H1 (cell line): ENCODE measurements around the gene SMAD6. TPM values are rescaled to one million over a fixed set of nuclear protein-coding genes. Genes with fewer than 3 reads are reported as not detected.

ENCODE experiments used
- CTCF ChIA-PET: fragments of 300-600 bp; sonication (Branson Sonifier 250); formaldehyde crosslinking; loops from one replicate; lab custom pipeline; 2021; ENCODE audit not compliant: partially characterized antibody; lab: Charles Lee
- POLR2A ChIA-PET: fragments of 300-600 bp; sonication (Branson Sonifier 250); formaldehyde crosslinking; loops from one replicate; lab custom pipeline; 2021; ENCODE audit warnings: inconsistent platforms; ENCODE audit not compliant: partially characterized antibody; lab: Charles Lee
- DNase-seq, 2 experiments: peaks; one replicate each; pipeline versions ENCODE4 v3.0.0 to v3.0.0-alpha.2; 2010 to 2022; ENCODE audit warnings: low spot score in 2 of 2, low read depth in 1 of 2, mixed read lengths in 1 of 2
- FAIRE-seq: peaks from 2 replicates; lab custom pipeline; 2011; peaks lifted over from hg19 to GRCh38; lab: Jason Lieb, UNC
- H2AFZ ChIP-seq: 2 replicates; pipeline ENCODE4 v1.8.1; 2012; ENCODE audit warnings: low read length, inconsistent platforms
- H2AK5ac ChIP-seq: 2 replicates; pipeline ENCODE4 v1.6.1; 2013; ENCODE audit warnings: low read depth, low read length
- H2BK120ac ChIP-seq: replicated peaks from 2 replicates; pipeline ENCODE3; 2013; ENCODE audit warnings: low read depth, low read length, inconsistent platforms
- H2BK12ac ChIP-seq: 2 replicates; pipeline ENCODE4 v1.6.1; 2013; ENCODE audit warnings: low read depth, low read length
- H2BK15ac ChIP-seq: 2 replicates; pipeline ENCODE4 v1.6.1; 2013; ENCODE audit warnings: low read length
- H2BK20ac ChIP-seq: 2 replicates; pipeline ENCODE4 v1.6.1; 2013; ENCODE audit warnings: low read length
- H2BK5ac ChIP-seq: 2 replicates; pipeline ENCODE4 v1.6.1; 2013; ENCODE audit warnings: low read depth, low read length
- H3K14ac ChIP-seq: 2 replicates; pipeline ENCODE4 v1.6.1; 2013; ENCODE audit warnings: inconsistent platforms; ENCODE audit not compliant: insufficient read length
- H3K18ac ChIP-seq: 2 replicates; pipeline ENCODE4 v1.6.1; 2013; ENCODE audit warnings: low read length; ENCODE audit errors: extremely low read depth
- H3K23ac ChIP-seq: 2 replicates; pipeline ENCODE4 v1.6.1; 2013; ENCODE audit warnings: inconsistent platforms; ENCODE audit not compliant: insufficient read length
- H3K23me2 ChIP-seq: 2 replicates; pipeline ENCODE4 v1.6.1; 2013; ENCODE audit warnings: low read depth, low read length
- H3K27ac ChIP-seq: 2 replicates; pipeline ENCODE4 v1.6.1; 2011; ENCODE audit warnings: low read depth, low read length, inconsistent platforms
- H3K27me3 ChIP-seq, 4 experiments: replicated peaks in 1 of 4; 1 replicate in 1 of 4; 2 replicates in 3 of 4; pipeline versions ENCODE4 v1.6.1 to v1.8.1; 2011 to 2013; ENCODE audit warnings: low read length in 3 of 4, mild to moderate bottlenecking in 3 of 4, inconsistent platforms in 2 of 4, mixed read lengths in 2 of 4, moderate library complexity in 1 of 4; ENCODE audit not compliant: control insufficient read depth in 3 of 4, insufficient read depth in 3 of 4; ENCODE audit errors: extremely low read depth in 1 of 4
- H3K36me3 ChIP-seq, 4 experiments: 2 replicates each; pipeline versions ENCODE4 v1.6.1 to v1.8.1; 2011 to 2013; ENCODE audit warnings: mild to moderate bottlenecking in 4 of 4, low read length in 3 of 4, moderate library complexity in 2 of 4, control low read depth in 1 of 4, inconsistent platforms in 1 of 4; ENCODE audit not compliant: insufficient read depth in 4 of 4, control insufficient read depth in 2 of 4
- H3K4ac ChIP-seq: replicated peaks from 2 replicates; pipeline ENCODE3; 2013; ENCODE audit warnings: low read length, low read depth, mixed read lengths, inconsistent platforms; ENCODE audit not compliant: insufficient read length
- H3K4me1 ChIP-seq, 4 experiments: replicated peaks in 1 of 4; 1 replicate in 1 of 4; 2 replicates in 3 of 4; pipeline versions ENCODE4 v1.6.1 to v1.8.1; 2011 to 2013; ENCODE audit warnings: low read length in 3 of 4, inconsistent platforms in 2 of 4, mixed read lengths in 1 of 4; ENCODE audit not compliant: insufficient read depth in 4 of 4, control insufficient read depth in 3 of 4
- H3K4me2 ChIP-seq, 2 experiments: 2 replicates each; pipeline versions ENCODE4 v1.6.1 to v1.8.1; 2011 to 2013; ENCODE audit warnings: low read depth in 2 of 2, low read length in 2 of 2, control low read depth in 1 of 2, inconsistent platforms in 1 of 2, mild to moderate bottlenecking in 1 of 2; ENCODE audit not compliant: insufficient read depth in 1 of 2
- H3K4me3 ChIP-seq, 4 experiments: fragments of 200-600, 300-600 bp in 1 of 4; sonication (generic), shearing (Covaris generic), sonication (Bioruptor Twin) in 1 of 4; 2 replicates each; pipeline versions ENCODE4 v1.5.1 to v1.8.1; 2011 to 2016; ENCODE audit warnings: low read length in 4 of 4, low read depth in 3 of 4, control low read depth in 2 of 4, inconsistent platforms in 2 of 4, mild to moderate bottlenecking in 2 of 4, mixed read lengths in 1 of 4, moderate library complexity in 1 of 4; ENCODE audit not compliant: insufficient read depth in 2 of 4; ENCODE audit errors: extremely low read depth in 1 of 4
- H3K56ac ChIP-seq: replicated peaks from 2 replicates; pipeline ENCODE3; 2013; ENCODE audit warnings: low read depth, mild to moderate bottlenecking, mixed read lengths, low read length, inconsistent platforms; ENCODE audit not compliant: insufficient read length
- H3K79me1 ChIP-seq: 2 replicates; pipeline ENCODE4 v1.6.1; 2013; ENCODE audit warnings: low read depth, low read length, control low read depth
- H3K79me2 ChIP-seq, 2 experiments: 2 replicates each; pipeline versions ENCODE4 v1.6.1 to v1.8.1; 2012 to 2013; ENCODE audit warnings: low read length in 2 of 2, mild to moderate bottlenecking in 2 of 2, inconsistent platforms in 1 of 2; ENCODE audit not compliant: insufficient read depth in 2 of 2, control insufficient read depth in 1 of 2
- H3K9ac ChIP-seq, 4 experiments: replicated peaks in 1 of 4; 1 replicate in 1 of 4; 2 replicates in 3 of 4; pipeline versions ENCODE4 v1.6.1 to v1.8.1; 2011 to 2013; ENCODE audit warnings: low read depth in 3 of 4, low read length in 3 of 4, control low read depth in 2 of 4, mild to moderate bottlenecking in 2 of 4, moderate library complexity in 2 of 4, inconsistent platforms in 1 of 4; ENCODE audit errors: extremely low read depth in 1 of 4
- H3K9me3 ChIP-seq, 2 experiments: 2 replicates each; pipeline versions ENCODE4 v1.6.1 to v1.8.1; 2012 to 2013; ENCODE audit warnings: mild to moderate bottlenecking in 2 of 2, moderate library complexity in 2 of 2, control low read depth in 1 of 2, inconsistent platforms in 1 of 2, low read depth in 1 of 2, low read length in 1 of 2, mixed read lengths in 1 of 2; ENCODE audit not compliant: insufficient read depth in 2 of 2
- H4K20me1 ChIP-seq, 2 experiments: replicated peaks in 1 of 2; 2 replicates each; pipeline versions ENCODE3 to v1.8.1; 2011 to 2013; ENCODE audit warnings: inconsistent platforms in 2 of 2, low read length in 2 of 2, mild to moderate bottlenecking in 1 of 2; ENCODE audit not compliant: insufficient read depth in 2 of 2, control insufficient read depth in 1 of 2
- H4K5ac ChIP-seq: 2 replicates; pipeline ENCODE4 v1.6.1; 2013; ENCODE audit warnings: low read length, low read depth, mixed read lengths, inconsistent platforms; ENCODE audit not compliant: insufficient read length
- H4K8ac ChIP-seq: 2 replicates; pipeline ENCODE4 v1.8.0; 2013; ENCODE audit warnings: mild to moderate bottlenecking, moderate library complexity, low read length, inconsistent platforms; ENCODE audit not compliant: insufficient read depth; ENCODE audit errors: extremely low read depth
- H4K91ac ChIP-seq: replicated peaks from 2 replicates; pipeline ENCODE3; 2013; ENCODE audit warnings: low read length, mixed read lengths, inconsistent platforms; ENCODE audit not compliant: insufficient read length
- BCL11A ChIP-seq, 2 experiments: IDR thresholded peaks; one replicate each; pipeline ENCODE4 v1.6.1; 2011; ENCODE audit warnings: low read depth in 2 of 2, low read length in 2 of 2, mild to moderate bottlenecking in 2 of 2
- BRCA1 ChIP-seq: IDR thresholded peaks from 2 replicates; pipeline ENCODE4 v1.6.1; 2012; ENCODE audit warnings: low read depth, low read length, improper control_type of control experiment
- CHD2 ChIP-seq: IDR thresholded peaks from 2 replicates; pipeline ENCODE4 v1.6.1; 2012; ENCODE audit warnings: low read length, improper control_type of control experiment
- EGR1 ChIP-seq: IDR thresholded peaks from 2 replicates; pipeline ENCODE4 v1.6.1; 2011; ENCODE audit warnings: low read depth, low read length, borderline replicate concordance
- KDM1A ChIP-seq: fragments of 200-600, 300-600 bp; sonication (generic); IDR thresholded peaks from 2 replicates; pipeline ENCODE4 v1.7.1; 2016; ENCODE audit warnings: mild to moderate bottlenecking, low read length, borderline replicate concordance
- MAFK ChIP-seq: IDR thresholded peaks from 2 replicates; pipeline ENCODE4 v1.6.1; 2012; ENCODE audit warnings: low read depth, mild to moderate bottlenecking, improper control_type of control experiment, low read length
- NRF1 ChIP-seq: IDR thresholded peaks from 2 replicates; pipeline ENCODE4 v1.6.1; 2011; ENCODE audit warnings: mild to moderate bottlenecking, low read depth, low read length, improper control_type of control experiment
- POU5F1 ChIP-seq: IDR thresholded peaks from 2 replicates; pipeline ENCODE4 v1.6.1; 2011; ENCODE audit warnings: low read depth, mild to moderate bottlenecking, low read length, moderate library complexity
- RNF2 ChIP-seq: fragments of 200-900, 300-1000 bp; sonication (generic); IDR thresholded peaks from 2 replicates; pipeline ENCODE4 v1.7.1; 2016; ENCODE audit warnings: borderline replicate concordance, low read depth, mild to moderate bottlenecking, antibody characterized with exemption, low read length; ENCODE audit not compliant: poor library complexity, severe bottlenecking; ENCODE audit errors: missing control alignments
- TCF12 ChIP-seq: IDR thresholded peaks from 2 replicates; pipeline ENCODE4 v1.6.1; 2011; ENCODE audit warnings: low read depth, mild to moderate bottlenecking, low read length
- USF2 ChIP-seq: IDR thresholded peaks from 2 replicates; pipeline ENCODE4 v1.6.1; 2011; ENCODE audit warnings: low read length, improper control_type of control experiment
- WGBS, 2 experiments: shearing (Covaris generic) in 1 of 2; methylation state at CpG; one replicate each; pipeline versions ENCODE4 v1.1.6 to v1.1.7; 2013 to 2015; ENCODE audit warnings: low lambda C conversion rate in 2 of 2, mixed read lengths in 2 of 2, inconsistent platforms in 1 of 2, low coverage in 1 of 2, missing lambda C conversion rate in 1 of 2; ENCODE audit not compliant: insufficient replicate concordance in 2 of 2, insufficient coverage in 1 of 2, insufficient read length in 1 of 2; ENCODE audit errors: extremely low coverage in 1 of 2, missing lambda C conversion rate in 1 of 2; 5-methylcytosine and 5-hydroxymethylcytosine counted together
- polyA plus RNA-seq, 7 experiments: library from polyadenylated mRNA; depleted of rRNA in 3 of 7; stranded (reverse) in 5 of 7; unstranded in 2 of 7; fragments of >200 nt in 5 of 7; fragments of 200-250 nt in 2 of 7; gene quantifications; 1 replicate in 5 of 7; 2 replicates in 1 of 7; 4 replicates in 1 of 7; pipeline versions ENCODE4 v1.2.1 to v1.2.3, GENCODE V29; 2011 to 2013; ENCODE audit warnings: missing spikeins in 2 of 7, mixed read lengths in 2 of 7
- total RNA-seq: library from RNA; stranded (reverse); fragmentation: NEBNext Ultra II Directional; extraction: Animal tissue kit (Norgen Biotek cat#: 25700); gene quantifications from 2 replicates; pipeline ENCODE4 v1.2.1, GENCODE V29; 2021

The SMAD6 gene
- total and polyA plus RNA-seq, 2 of the 8 experiments (the other 6 are each of a cell fraction or from before 2014, with no cell fraction given), result 1.8 to 7.0 TPM

GRCh38 chr15:66753687-66754377 lies 51.8 kb downstream of the SMAD6 start:
- H3K23me2 ChIP-seq, result no peaks in the 10 kb centered on the region; the same call in 1 of the 2 replicates
- no peak overlapping the region for H3K27ac ChIP-seq
- H3K9me3 ChIP-seq, result peaks cover 0 to 5% of the 10 kb centered on the region in 2 experiments; a peak in 2 of 4 replicates
- H4K91ac ChIP-seq, result no peak overlapping the region
- H2BK5ac ChIP-seq, result no peak overlapping the region
- FAIRE-seq (no peak), DNase-seq (no peak)
- H4K8ac ChIP-seq, result peak overlapping the region; percentile 51; the same call in 1 of the 2 replicates
- H3K23ac ChIP-seq, result no peak overlapping the region
- no peak overlapping the region for H3K56ac ChIP-seq
- no peak overlapping the region for H2AFZ ChIP-seq
- H4K20me1 ChIP-seq, result no peaks in the 10 kb centered on the region
- no peak overlapping the region for H2BK15ac ChIP-seq
- peaks cover 2 to 18% (median 10%) of the 10 kb centered on the region in 4 experiments; a peak in 6 of 7 replicates for H3K4me1 ChIP-seq
- no peak overlapping the region for H3K14ac ChIP-seq
- 0 out of 2 replicates have a peak overlapping the region, but pooled peaks have one; percentile 12 for H2BK12ac ChIP-seq
- H2AK5ac ChIP-seq, result no peak overlapping the region
- H2BK20ac ChIP-seq, result no peak overlapping the region
- ChIA-PET CTCF (interaction anchor here (0.7 to 1.5 kb wide), 3 partner anchors 15 to 97 kb away, joined by 3 to 6 read pairs (median 4); no protein-coding TSS in a partner anchor), POLR2A (no interaction called here)
- no peak overlapping the region for H3K4ac ChIP-seq
- no peak overlapping the region for H3K4me3 ChIP-seq
- H3K9ac ChIP-seq, result no peak overlapping the region
- H3K18ac ChIP-seq, result no peak overlapping the region
- no peak overlapping the region for H3K4me2 ChIP-seq
- H3K79me2 ChIP-seq, result no peaks in the 10 kb centered on the region
- H3K79me1 ChIP-seq, result no peaks in the 10 kb centered on the region
- 94% methylated on average over 7 of the region's 7 CpGs; no CpG with 5 or more reads in 1 of the 2 experiments for WGBS, 2 experiments
- H3K36me3 ChIP-seq, result peaks cover 0 to 3% (median 1%) of the 10 kb centered on the region in 4 experiments; a peak in 3 of 8 replicates
- H3K27me3 ChIP-seq, result no peaks in the 10 kb centered on the region; a peak in 1 of 7 replicates
- H4K5ac ChIP-seq, result no peak overlapping the region
- no peak overlapping the region for H2BK120ac ChIP-seq
- TF ChIP-seq CHD2 (no peak), BCL11A (IDR thresholded peaks at IDR 0.05; ENCODE audit: low read depth in 2 of 2, low read length in 2 of 2) (no peak), POU5F1 (no peak), TCF12 (no peak), NRF1 (no peak), EGR1 (no peak), MAFK (no peak), USF2 (no peak), KDM1A (no peak), BRCA1 (no peak), RNF2 (no peak)
